ENCODE data around the gene DARS1.
A peak's percentile ranks its signal among the peaks of the same experiment; 100 is the strongest.
"Not testable (repeated sequence)": the region's sequence is repeated elsewhere in the genome, so short reads cannot be mapped to it uniquely, and the experiment has no call there.

The DARS1 gene

DNA sequence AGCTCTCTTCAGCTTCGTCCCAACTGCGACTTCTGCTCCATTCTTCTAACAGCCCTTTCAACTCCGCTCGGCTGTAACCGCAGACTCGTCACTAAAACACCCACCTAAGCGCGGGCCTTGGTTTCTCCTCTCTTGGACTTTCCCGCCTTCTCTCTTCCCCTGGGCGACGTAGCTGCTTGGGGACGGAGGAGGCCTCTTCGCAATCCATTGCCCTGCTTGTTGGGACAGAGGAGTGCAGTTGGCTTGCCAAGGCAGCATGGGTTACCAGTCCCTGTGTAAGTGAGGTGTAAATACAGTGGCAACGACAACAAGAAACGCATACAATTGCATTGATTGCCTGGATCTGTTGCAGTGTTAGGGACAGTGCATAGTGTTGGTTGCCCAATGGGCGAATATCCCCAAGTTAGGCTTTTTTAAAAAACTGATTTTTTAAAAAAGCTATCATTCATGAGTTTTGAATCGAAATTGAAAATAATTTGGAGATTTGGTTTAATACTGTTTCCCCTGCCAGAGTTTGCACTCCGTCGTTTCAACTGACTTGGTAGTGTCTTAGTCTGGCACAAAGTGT lies 484 bp upstream of the DARS1 start:
- peak; percentile 45 to 63 for DNase-seq (ENCODE audit: low read depth in 2 of 2, low spot score in 1 of 2)

GRCh38 chr2:135984199-135985017 lies 1.0 kb downstream of the DARS1 start:
- no peak for DNase-seq (ENCODE audit: low read depth in 2 of 2, low spot score in 1 of 2)

DNA sequence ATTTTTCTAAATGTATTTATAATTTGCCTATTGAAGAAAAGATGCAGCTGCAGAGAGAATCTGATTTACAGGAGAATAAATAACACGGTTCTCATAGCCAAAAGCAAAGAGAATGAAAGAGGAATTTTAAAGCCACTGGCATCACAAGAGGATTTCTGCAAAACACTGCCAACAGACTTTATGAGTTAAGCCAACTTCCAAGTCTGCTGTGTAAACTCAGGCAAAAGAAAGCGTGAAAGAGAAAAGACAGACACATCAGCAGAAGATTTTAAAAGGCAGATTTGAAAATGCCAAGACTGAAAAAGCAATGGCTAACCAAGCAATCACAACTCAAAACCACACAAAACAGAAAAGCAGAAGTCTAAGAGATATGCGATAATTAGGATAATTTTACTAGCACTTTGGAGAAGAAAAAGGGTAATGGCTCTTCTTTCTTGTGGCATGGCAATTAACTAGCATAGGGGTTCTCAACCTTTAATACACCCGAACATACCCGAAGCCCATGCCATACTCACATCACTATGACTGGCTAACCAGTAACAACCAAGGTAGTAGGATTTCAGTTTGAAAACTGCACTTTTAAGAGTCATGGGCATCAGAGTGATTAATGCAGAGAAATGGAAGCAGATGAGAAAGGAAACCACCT lies 4.9 kb downstream of the DARS1 start:
- DNase-seq (ENCODE audit: low read depth in 2 of 2, low spot score in 1 of 2), result no peak

- DNase-seq (ENCODE audit: low read depth in 2 of 2, low spot score in 1 of 2), result no peak
These were observed 9.7 kb downstream of the DARS1 start for GRCh38 chr2:135975702-135976101.

GRCh38 chr2:135974036-135974435 lies 11.4 kb downstream of the DARS1 start:
- no peak for DNase-seq (ENCODE audit: low read depth in 2 of 2, low spot score in 1 of 2)

GRCh38 chr2:135969655-135970387 lies 15.6 kb downstream of the DARS1 start:
- DNase-seq (ENCODE audit: low read depth in 2 of 2, low spot score in 1 of 2), result no peak

DNA sequence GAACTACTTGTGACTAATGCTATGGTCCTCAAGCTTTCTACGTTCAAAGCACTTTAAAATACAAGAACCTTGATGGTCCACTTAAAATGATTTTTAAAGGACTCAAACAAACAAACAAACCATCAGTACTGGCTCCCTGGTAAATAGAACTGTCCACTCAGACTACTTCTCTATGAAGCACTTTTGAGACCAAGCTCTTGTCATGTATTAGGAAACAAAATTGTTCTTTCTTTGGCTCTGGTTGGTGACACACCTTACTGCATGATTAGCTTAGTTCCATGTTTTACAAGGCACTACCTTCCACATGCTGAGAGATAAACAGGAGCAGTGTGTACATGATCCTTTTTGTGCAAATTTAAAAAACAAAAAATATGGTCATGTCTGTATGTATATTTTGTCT lies 19.7 kb downstream of the DARS1 start:
- DNase-seq (ENCODE audit: low read depth in 2 of 2, low spot score in 1 of 2), result no peak

- not testable (repeated sequence) for DNase-seq (ENCODE audit: low read depth in 2 of 2, low spot score in 1 of 2)
These were observed 21.0 kb downstream of the DARS1 start for GRCh38 chr2:135964404-135964803.

- DNase-seq (ENCODE audit: low read depth in 2 of 2, low spot score in 1 of 2), result no peak
These were observed 21.6 kb downstream of the DARS1 start for GRCh38 chr2:135963841-135964240.

GRCh38 chr2:135962366-135963123 lies 22.9 kb downstream of the DARS1 start:
- DNase-seq (ENCODE audit: low read depth in 2 of 2, low spot score in 1 of 2), result no peak

DNA sequence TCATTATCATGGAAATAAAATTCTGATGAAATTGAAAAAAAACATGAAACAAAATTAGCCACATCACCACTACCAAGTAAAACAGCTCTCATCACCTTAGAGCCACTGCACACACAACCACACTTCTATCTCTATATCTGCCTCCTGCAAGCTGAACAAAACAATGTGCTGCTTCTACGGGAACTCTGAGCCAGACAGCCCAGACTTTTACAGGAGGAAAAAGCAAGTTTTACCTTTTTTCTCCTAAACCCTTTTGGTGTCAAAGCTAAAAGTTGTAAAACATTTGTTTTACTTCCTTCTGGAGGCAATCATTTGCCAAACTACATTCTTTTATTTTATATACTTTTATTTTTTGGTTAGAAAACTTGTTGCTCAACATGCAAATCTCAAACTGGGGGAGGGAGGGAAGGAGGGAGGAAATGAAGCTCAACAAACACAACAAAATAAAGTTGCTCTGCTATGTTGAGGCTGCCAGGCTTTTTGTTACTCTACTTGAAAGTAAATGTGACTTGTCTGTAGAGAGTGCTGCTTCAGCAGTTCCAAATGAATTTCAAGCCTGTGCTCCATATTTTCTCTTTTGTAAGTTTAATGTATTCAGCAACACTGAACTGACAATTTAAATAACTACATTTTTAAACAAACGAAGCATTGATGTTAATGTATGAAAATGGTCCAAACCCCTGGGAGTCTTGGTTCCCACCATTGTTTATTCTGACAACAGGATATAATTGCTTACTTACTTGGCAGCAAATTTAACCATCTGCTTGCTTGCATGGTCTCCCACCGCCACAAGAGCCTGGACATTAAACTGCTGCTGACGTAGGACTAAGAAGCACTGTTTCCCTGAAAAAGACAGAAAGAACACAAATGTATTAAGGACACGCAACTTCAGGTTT lies 24.5 kb downstream of the DARS1 start:
- no peak for DNase-seq (ENCODE audit: low read depth in 2 of 2, low spot score in 1 of 2)

GRCh38 chr2:135960150-135960549 lies 25.3 kb downstream of the DARS1 start:
- no peak for DNase-seq (ENCODE audit: low read depth in 2 of 2, low spot score in 1 of 2)

- not testable (repeated sequence) for DNase-seq (ENCODE audit: low read depth in 2 of 2, low spot score in 1 of 2)
These were observed 26.5 kb downstream of the DARS1 start for GRCh38 chr2:135958927-135959326.

GRCh38 chr2:135954020-135954601 lies 31.3 kb downstream of the DARS1 start:
- no peak for DNase-seq (ENCODE audit: low read depth in 2 of 2, low spot score in 1 of 2)

- no peak for DNase-seq (ENCODE audit: low read depth in 2 of 2, low spot score in 1 of 2)
These were observed 32.5 kb downstream of the DARS1 start for GRCh38 chr2:135952891-135953290.

GRCh38 chr2:135951041-135951583 lies 34.3 kb downstream of the DARS1 start:
- no peak for DNase-seq (ENCODE audit: low read depth in 2 of 2, low spot score in 1 of 2)

DNA sequence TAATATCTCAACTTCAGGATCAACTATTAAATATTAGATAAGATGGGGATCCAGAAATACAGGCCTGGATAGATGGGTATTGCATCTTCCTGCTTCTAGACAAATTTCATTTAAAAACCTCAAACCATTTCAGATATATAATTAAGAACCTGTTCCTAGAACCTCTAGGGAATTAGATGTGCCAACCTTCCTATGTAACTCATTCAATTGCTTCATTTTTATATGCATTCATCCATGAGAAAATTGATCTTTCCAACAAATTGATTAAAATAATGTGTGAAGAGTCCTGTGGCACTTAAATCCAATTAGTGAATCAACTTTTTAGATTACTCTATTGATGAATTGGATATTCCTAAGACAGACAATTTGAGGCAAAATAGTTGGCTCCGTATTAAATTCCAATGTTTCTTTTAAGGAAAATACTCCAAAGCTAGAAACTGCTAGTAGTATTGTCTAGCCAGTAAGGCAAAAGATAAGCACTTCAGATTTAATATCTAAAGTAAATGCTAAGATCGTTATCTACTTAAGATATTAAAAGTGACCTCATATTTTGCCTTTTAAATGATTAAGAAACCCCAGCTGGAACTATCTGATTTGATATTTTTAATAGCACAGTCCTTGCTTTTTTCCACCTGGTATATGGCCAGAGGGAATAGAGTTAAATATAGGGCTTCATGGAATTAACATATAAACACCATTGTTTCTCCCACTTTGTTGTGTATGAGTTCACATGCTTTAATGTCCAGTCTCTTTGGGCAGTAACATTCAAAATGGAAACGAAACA lies 35.8 kb downstream of the DARS1 start:
- DNase-seq (ENCODE audit: low read depth in 2 of 2, low spot score in 1 of 2), result no peak

DNA sequence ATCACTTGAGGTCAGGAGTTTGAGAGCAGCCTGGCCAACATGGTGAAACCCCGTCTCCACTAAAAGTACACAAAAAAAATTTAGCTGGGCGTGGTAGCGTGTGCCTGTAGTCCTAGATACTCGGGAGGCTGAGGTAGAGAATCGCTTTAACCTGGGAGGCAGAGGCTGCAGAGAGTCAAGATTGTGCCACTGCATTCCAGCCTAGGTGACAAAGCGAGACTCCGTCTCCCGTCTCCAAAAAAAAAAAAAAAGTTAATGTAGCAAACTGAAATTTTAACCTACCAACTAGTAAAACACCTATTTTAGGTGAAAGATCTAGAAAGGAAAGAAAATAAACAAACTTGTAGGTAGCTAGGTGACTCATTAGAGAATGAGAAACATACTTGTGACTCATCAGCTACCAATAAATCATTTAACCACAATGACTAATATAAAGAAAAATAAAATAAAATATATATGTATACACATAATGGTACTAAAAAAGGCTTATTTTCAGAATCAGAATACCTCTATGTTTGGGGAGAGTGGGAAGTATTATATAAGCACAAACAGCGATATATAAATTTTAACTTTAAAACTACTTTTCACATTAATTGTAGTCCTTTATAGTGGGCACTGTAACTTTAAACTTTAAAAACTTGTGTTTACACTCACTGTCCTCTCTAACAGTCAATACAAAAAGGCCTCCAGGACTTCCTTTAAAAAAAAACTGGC lies 36.6 kb downstream of the DARS1 start:
- no peak for DNase-seq (ENCODE audit: low read depth in 2 of 2, low spot score in 1 of 2)

All from stimulated activated CD8-positive, alpha-beta memory T cell treated with anti-CD3 and anti-CD28 coated beads, Interleukin-4, amount 100 ng/mL, for 4 hours (primary cell).